Upper lobe of left lung (tissue), 6 donors: ENCODE results near the gene ANAPC5. TPM values are rescaled to one million over a fixed set of nuclear protein-coding genes. Genes with fewer than 3 reads are reported as not detected.
A peak's percentile ranks its signal among the peaks of the same experiment; 100 is the strongest.

Experiments
- ATAC-seq, 2 donors: fragments of 200-7000 bp; cut with Tn5 transposase; one replicate each; pipeline ENCODE4 v1.9.1; 2022; ENCODE audit warnings: mild to moderate bottlenecking in 2 of 2, moderate library complexity in 2 of 2; ENCODE audit not compliant: low FRiP score in 2 of 2
- DNase-seq, 2 donors: peaks; one replicate each; pipeline ENCODE4 v3.0.0-alpha.2; 2019 to 2020
- H3K27ac ChIP-seq, 4 donors: fragments of 200-600 bp; sonication (generic); one replicate each; pipeline ENCODE4 v1.5.1; 2016 to 2019
- H3K27me3 ChIP-seq, 4 donors: fragments of 200-600 bp; sonication (generic); one replicate each; pipeline ENCODE4 v1.5.1; 2017 to 2019
- H3K36me3 ChIP-seq, 4 donors: fragments of 200-600 bp; sonication (generic); one replicate each; pipeline ENCODE4 v1.5.1; 2016 to 2019
- H3K4me1 ChIP-seq, 4 donors: fragments of 200-600 bp; sonication (generic); one replicate each; pipeline ENCODE4 v1.5.1; 2018 to 2019
- H3K4me3 ChIP-seq, 4 donors: fragments of 200-600 bp; sonication (generic); one replicate each; pipeline ENCODE4 v1.5.1; 2017 to 2019; ENCODE audit warnings: mild to moderate bottlenecking in 2 of 4, moderate library complexity in 1 of 4
- H3K9me3 ChIP-seq, 4 donors: fragments of 200-600 bp; sonication (generic); one replicate each; pipeline ENCODE4 v1.5.1; 2018 to 2019
- CTCF ChIP-seq, 6 experiments: fragments of 450-650 bp in 4 of 6; fragments of 200-600 bp in 2 of 6; sonication (generic) in 2 of 6; IDR thresholded peaks; one replicate each; pipeline ENCODE4 v1.5.1; 2016 to 2019; ENCODE audit warnings: antibody characterized with exemption in 6 of 6
- EP300 ChIP-seq, 4 donors: sonication (generic); formaldehyde crosslinking; IDR thresholded peaks; one replicate each; pipeline ENCODE4 v1.5.1; 2017; ENCODE audit warnings: antibody characterized with exemption in 4 of 4, control low read depth in 2 of 4
- POLR2A ChIP-seq, 4 donors: fragments of 450-650 bp; IDR thresholded peaks; one replicate each; pipeline ENCODE4 v1.5.1; 2016 to 2017; ENCODE audit warnings: antibody characterized with exemption in 4 of 4, mild to moderate bottlenecking in 2 of 4
- POLR2AphosphoS5 ChIP-seq, 2 donors: sonication (generic); formaldehyde crosslinking; IDR thresholded peaks; one replicate each; pipeline ENCODE4 v1.5.1; 2017; ENCODE audit warnings: antibody characterized with exemption in 2 of 2
- WGBS, 2 donors: methylation state at CpG; one replicate each; pipeline ENCODE4 v1.1.5; 2017 to 2018; 5-methylcytosine and 5-hydroxymethylcytosine counted together
- total RNA-seq, 6 donors: library from RNA; depleted of rRNA in 4 of 6; stranded (reverse); fragments of >200 nt in 4 of 6; gene quantifications; one replicate each; pipeline versions ENCODE4 v1.1.0 to v1.2.1, GENCODE V29; 2016 to 2021
- donor health status: DM: no; HTN: no; CAD: no; lungs with moderate emphysema.
- donor health status: DM: no; HTN: yes; CAD: no; lungs with severe emphysema.

The ANAPC5 gene
- total RNA-seq, 6 donors from 2014 or later: 68.1 to 172 (median 87.3) TPM

GRCh38 chr12:121294151-121294889 lies 57.9 kb downstream of the ANAPC5 start:
- H3K27me3 ChIP-seq: no peaks in the 10 kb centered on the region
- ATAC-seq (no peak), DNase-seq (peak in 1 of 2 donors; percentile 14)
- 81 to 87% methylated on average over 6 to 10 of the region's 10 CpGs for WGBS, 2 donors
- TF ChIP-seq POLR2A (IDR thresholded peaks at IDR 0.05) (no peak), POLR2AphosphoS5 (IDR thresholded peaks at IDR 0.05) (no peak), EP300 (IDR thresholded peaks at IDR 0.05) (no peak), CTCF (IDR thresholded peaks at IDR 0.05) (no peak)
- H3K4me3 ChIP-seq: peak overlapping the region in 1 of 4 donors; percentile 100
- H3K36me3 ChIP-seq: peaks cover 0 to 12% (median 0%) of the 10 kb centered on the region in 4 donors
- H3K4me1 ChIP-seq: peaks cover 19 to 42% (median 28%) of the 10 kb centered on the region in 4 donors
- no peaks in the 10 kb centered on the region for H3K9me3 ChIP-seq
- peak overlapping the region in 1 of 4 donors; percentile 14 for H3K27ac ChIP-seq

GRCh38 chr12:121293603-121294002 lies 58.6 kb downstream of the ANAPC5 start:
- H3K36me3 ChIP-seq: peaks cover 0 to 12% (median 0%) of the 10 kb centered on the region in 4 donors
- no peaks in the 10 kb centered on the region for H3K9me3 ChIP-seq
- ATAC-seq (no peak), DNase-seq (peak in 1 of 2 donors; percentile 20)
- TF ChIP-seq CTCF (IDR thresholded peaks at IDR 0.05): no peak
- TF ChIP-seq POLR2A (IDR thresholded peaks at IDR 0.05): no peak
- no peak for TF ChIP-seq POLR2AphosphoS5 (IDR thresholded peaks at IDR 0.05)
- TF ChIP-seq EP300 (IDR thresholded peaks at IDR 0.05): no peak
- H3K4me1 ChIP-seq: peaks cover 20 to 45% (median 30%) of the 10 kb centered on the region in 4 donors
- H3K27me3 ChIP-seq: no peaks in the 10 kb centered on the region
- 79 to 81% methylated on average over 4 of the region's 4 CpGs for WGBS, 2 donors
- peak overlapping the region in 1 of 4 donors; percentile 60 for H3K27ac ChIP-seq
- no peak overlapping the region for H3K4me3 ChIP-seq

- 98% methylated on average over 5 of the region's 5 CpGs for WGBS, 2 donors
Observed at GRCh38 chr12:121290410-121290809, 61.8 kb downstream of the ANAPC5 start.

GRCh38 chr12:121289962-121290361 lies 62.2 kb downstream of the ANAPC5 start:
- Histone ChIP-seq H3K27ac (peak overlapping the region in 2 of 4 donors; percentile 32 to 51), H3K9me3 (no peaks in the 10 kb centered on the region), H3K36me3 (peaks cover 0 to 12% (median 0%) of the 10 kb centered on the region in 4 donors), H3K27me3 (no peaks in the 10 kb centered on the region), H3K4me3 (no peak overlapping the region), H3K4me1 (peaks cover 22 to 37% (median 30%) of the 10 kb centered on the region in 4 donors)
- 86 to 92% methylated on average over 7 of the region's 7 CpGs for WGBS, 2 donors
- DNase-seq (no peak), ATAC-seq (peak in 1 of 2 donors; percentile 11)
- TF ChIP-seq POLR2A (IDR thresholded peaks at IDR 0.05): no peak
- no peak for TF ChIP-seq CTCF (IDR thresholded peaks at IDR 0.05)
- no peak for TF ChIP-seq POLR2AphosphoS5 (IDR thresholded peaks at IDR 0.05)
- TF ChIP-seq EP300 (IDR thresholded peaks at IDR 0.05): no peak

More at GRCh38 chr12:121290410-121290809, 61.8 kb downstream of the ANAPC5 start:
- DNase-seq (no peak), ATAC-seq (no peak)
- TF ChIP-seq POLR2AphosphoS5 (IDR thresholded peaks at IDR 0.05) (no peak), POLR2A (IDR thresholded peaks at IDR 0.05) (no peak), CTCF (IDR thresholded peaks at IDR 0.05) (no peak), EP300 (IDR thresholded peaks at IDR 0.05) (no peak)
- peaks cover 0 to 12% (median 0%) of the 10 kb centered on the region in 4 donors for H3K36me3 ChIP-seq
- peak overlapping the region in 1 of 4 donors; percentile 32 for H3K27ac ChIP-seq
- peaks cover 22 to 39% (median 30%) of the 10 kb centered on the region in 4 donors for H3K4me1 ChIP-seq
- no peaks in the 10 kb centered on the region for H3K27me3 ChIP-seq
- no peaks in the 10 kb centered on the region for H3K9me3 ChIP-seq
- H3K4me3 ChIP-seq: no peak overlapping the region
